ENCODE measurements around the gene ZNF346.

ZNF346 gene

DNA sequence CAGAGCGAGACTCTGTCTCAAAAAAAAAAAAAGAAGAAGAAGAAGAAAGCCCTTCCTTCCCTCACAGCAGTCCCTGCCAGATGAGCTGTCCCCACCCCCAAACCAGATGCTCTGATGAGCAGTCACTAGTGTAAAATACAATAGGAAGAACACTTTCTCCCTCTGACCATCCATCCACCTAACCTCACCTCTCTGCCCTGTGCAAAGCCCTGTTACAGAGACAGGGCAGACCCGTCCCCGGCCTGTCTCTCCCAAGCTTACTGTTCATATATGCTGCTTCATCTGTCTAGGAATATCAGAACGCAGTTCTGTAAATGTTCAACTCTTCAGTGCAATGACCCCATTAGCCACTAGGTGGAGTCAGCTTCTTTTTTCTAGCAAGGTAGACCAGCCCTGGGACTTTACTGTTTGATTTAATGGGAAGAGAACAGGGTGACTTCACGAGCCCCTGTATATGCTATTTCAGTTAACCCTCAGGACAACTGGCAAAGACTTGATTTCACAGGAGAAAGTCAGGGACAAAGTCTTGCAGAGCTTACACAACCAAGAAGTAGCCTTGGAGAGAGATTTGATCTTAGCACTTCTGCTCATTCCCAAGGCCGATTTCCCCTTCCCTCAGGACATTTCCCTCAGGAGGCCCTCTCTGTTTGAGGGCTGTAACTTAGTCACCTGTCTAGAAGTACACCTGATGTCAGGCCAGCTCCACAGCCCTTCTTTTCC is 49.3 kb downstream of the ZNF346 start:
- peak; percentile 64 to 79 for ATAC-seq

DNA sequence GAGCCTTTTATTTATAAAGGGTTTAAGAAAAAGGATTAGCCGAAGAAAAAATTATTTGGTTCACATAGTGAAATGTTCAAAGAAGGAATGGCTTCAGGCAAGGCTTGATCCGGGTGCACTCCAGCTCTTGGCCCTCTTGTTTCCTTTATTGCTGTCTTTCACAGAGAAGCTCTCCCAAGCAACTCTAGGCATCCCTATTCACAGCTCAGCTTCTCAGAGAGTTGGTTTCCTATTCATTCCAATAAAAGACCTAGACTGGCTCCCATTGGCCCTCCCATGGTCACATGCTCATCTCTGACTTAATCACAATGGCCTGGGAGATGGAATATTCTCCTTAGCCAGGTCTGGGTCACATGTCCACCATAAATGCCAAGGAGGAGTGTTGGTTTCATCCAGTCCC is 54.8 kb downstream of the ZNF346 start:
- no peak for ATAC-seq

DNA sequence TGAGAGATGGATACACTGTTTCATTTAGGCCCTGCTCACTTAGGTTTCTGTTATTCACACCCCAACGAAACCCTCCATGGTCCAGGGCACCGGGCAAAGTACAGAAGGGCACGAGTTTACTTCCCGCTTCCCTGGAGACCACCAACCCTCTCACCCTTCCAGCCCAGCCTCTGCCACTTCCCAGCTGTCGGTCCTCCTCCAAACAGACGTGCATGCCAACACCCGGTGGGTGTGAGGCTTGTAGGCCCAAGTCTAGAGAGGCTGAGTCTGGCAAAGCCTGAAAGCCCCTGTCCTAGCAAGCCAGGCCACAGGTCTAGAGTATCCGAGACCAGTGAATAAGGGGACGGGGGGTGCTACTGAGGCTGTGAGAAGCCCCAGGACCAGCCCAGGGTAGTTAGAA is 57.1 kb downstream of the ZNF346 start:
- ATAC-seq: no peak

DNA sequence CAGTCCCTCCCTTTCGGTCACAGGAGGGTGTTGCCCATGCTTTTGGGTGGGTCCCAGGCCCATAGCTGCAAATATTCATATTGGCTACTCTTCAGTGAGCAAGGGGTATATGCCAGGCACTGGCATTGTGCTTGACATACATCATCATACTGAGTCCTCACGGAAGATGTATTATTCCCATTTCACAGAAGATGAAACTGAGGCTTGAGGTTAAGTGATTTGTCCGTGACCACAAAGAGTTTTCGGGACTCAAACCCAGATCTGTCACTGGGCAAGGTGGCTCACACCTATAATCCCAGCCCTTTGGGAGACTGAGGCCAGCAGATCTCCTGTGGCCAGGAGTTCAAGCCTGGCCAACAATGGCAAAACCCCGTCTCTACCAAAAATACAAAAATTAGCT is 57.8 kb downstream of the ZNF346 start:
- ATAC-seq: no peak

DNA sequence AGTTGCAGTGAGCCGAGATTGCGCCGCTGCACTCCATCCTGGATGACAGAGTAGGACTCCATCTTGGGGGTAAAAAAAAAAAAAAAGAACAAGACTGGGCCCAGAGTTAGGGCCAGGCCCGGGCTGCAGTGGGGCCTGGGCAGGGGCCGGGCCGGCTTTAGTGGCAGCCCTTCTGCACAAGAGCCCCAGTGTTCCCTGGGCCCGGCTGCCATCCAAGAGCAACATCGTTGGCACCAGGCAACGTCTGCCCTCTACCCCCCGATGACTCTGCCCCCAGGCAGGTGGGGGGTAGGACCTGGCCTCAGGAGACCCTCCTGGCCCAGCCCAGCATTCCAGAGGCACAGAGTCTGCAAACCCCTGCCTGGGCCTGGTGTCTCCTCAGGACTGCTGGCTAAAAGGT is 59.4 kb downstream of the ZNF346 start:
- no peak for ATAC-seq

DNA sequence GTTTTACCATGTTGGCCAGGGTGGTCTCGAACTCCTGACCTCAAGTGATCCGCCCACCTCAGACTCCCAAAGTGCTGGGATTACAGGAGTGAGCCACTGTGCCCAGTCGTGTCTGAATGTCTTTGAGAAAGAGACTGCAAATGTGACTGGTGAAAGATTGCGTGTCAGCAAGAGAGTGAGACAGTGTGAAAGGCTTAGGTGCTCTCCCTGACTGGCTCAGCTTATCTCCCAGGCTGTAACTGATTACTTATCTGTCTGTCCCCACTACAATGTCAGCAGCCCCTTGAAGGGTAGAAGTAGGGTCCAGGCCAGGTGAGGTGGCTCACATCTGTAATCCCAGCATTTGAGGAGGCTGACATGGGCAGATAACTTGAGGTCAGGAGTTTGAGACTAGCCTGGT is 60.9 kb downstream of the ZNF346 start:
- ATAC-seq: no peak

DNA sequence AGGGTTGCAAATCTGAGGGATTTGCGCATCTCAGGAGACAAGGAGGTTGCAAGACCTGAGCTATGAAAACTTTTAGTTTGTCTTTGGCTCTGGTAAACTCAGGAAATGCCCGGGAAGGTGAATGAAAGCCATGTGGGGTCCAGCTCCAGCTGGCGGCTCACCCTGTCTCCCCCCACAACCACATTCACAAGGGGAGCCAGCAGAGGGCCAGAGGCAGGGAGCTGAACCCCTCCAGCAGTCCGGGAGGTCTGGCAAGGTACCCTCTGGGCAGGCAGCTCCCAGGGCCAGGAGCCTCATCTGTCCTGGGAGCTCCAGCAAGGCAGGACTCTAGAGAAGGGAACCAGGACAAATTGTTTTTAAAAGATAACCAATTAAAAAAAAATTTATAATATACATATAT is 61.7 kb downstream of the ZNF346 start:
- no peak for ATAC-seq

DNA sequence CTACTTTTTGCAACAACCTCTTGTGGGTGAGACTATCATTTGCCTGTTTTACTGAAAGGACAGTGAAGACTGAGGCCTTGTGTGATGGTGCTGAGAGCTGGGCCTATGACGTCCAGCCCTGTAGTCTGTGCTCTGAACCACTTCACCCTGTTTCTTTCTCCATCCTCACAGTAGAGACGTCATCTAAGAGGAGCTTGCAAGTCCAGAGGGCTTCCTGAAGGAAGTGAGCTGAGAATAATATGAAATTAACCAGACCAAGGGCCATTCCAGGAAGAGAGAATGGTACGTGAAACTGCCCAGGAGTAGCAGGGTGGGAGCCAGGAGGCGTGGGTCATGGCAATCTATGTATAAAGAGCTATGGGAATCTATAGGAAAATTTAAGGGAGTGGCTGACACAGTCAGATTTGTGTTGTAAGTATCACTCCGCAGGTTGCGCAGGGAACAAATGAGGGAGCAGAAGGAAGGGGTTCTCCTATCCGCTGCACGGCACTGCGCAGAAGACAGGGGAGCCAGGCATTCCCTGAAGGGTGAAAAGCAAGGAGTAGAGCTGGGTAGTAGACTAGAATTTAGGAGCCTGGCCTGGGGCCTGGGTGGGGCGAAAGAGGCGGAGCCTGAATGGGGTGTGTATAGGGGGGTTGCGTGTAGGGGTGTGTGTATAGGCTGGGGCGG is 63.6 kb downstream of the ZNF346 start:
- no peak for ATAC-seq

DNA sequence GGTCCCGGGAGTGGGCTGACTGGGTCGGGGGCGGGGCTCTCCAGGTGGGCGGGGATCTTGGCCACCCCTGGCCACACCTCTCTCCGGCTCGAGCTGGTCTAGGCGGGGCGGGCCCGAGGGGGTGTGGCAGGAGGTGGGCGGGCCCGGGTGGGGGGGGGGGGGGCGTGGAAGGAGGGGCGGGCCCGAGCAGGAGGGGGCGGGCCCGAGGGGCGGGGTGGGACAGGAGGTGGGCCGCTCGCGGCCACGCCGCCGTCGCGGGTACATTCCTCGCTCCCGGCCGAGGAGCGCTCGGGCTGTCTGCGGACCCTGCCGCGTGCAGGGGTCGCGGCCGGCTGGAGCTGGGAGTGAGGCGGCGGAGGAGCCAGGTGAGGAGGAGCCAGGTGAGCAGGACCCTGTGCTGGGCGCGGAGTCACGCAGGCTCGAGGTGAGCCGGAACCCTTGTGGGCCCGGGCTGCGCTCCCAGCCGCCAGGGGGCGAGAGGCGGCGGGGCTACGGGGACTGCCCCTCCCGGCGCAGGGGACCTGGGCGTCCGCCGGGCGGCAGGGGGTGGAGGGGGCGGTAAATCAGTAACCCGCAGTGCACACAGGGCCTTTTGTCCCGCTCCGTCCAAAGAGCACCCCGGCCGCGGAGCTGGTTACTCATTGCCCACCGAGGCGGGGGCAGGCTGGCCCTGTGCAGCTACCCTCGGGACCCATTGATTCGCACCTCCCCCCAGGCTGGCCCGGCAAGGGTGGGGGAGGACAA is 64.3 kb downstream of the ZNF346 start, which contains the start of gene FGFR4:
TSS of gene FGFR4 (plus strand) at position 262 of the 744 bp plus-strand sequence. CDS start 2,688 bp downstream, outside the sequence.
- ATAC-seq: peak; percentile 77 to 81

DNA sequence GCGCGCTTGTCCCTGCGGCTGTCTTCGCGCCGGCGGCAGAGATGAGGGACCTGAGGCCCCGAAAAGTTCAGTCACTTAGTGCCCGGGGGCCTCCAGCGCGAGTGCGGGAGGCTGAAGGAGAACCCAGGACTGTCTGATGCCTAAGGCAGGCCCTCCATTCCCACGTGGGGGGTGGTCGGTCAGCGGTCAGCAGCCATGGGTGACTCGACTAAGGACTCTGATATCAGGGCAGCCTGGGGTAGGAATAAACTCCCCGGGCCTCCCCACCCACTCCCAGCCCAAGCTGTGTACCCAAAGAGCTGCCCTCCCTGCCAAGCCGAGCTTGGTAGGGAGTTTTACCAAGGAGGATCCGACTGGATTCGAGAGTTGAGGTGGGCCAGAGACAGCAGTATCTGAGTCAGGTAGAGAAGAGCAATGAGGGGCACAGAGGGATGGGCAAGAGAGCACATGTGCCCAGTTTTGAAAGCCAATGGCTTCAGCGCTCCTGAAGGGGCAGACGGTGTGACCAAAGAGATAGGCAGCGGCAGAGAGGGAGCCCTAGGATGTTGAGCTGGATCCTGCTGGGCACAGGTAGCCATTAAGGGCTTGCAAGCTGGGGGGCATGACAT is 65.0 kb downstream of the ZNF346 start:
- no peak for ATAC-seq

DNA sequence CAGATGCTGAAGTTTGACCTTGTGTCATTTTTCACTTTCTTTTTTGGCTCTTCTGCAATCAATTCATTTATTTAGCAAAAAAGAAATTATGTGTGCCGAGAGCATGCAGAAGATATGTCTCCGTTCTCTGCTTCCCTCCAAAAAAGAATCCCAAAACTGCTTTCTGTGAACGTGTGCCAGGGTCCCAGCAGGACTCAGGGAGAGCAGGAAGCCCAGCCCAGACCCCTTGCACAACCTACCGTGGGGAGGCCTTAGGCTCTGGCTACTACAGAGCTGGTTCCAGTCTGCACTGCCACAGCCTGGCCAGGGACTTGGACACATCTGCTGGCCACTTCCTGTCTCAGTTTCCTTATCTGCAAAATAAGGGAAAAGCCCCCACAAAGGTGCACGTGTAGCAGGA is 66.6 kb downstream of the ZNF346 start:
- ATAC-seq: no peak

DNA sequence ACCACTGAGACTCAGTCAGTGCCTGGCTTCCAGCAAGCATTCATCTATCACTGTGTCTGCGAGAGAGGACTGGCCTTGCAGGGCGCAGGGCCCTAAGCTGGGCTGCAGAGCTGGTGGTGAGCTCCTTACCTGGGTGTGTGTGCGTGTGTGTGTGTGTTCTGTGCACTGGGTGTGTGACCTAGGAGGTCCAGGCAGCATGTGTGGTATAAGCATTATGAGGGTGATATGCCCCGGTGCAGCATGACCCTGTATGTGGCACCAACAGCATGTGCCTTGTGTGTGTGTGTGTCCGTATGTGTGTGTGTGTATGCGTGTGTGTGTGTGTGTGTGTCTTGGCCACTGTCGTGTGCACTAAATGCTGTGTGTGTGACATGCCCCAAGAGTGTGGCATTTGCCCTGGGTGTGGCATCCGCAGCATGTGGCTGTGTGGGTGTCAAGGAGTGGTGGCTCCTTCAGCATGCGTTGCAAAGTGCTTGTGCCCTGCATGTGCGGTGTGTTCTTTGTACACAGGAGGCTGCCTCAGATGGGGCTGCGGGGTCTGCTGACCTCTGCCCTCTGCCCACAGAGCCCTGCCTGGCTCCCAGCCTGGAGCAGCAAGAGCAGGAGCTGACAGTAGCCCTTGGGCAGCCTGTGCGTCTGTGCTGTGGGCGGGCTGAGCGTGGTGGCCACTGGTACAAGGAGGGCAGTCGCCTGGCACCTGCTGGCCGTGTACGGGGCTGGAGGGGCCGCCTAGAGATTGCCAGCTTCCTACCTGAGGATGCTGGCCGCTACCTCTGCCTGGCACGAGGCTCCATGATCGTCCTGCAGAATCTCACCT is 67.5 kb downstream of the ZNF346 start:
- no peak for ATAC-seq

DNA sequence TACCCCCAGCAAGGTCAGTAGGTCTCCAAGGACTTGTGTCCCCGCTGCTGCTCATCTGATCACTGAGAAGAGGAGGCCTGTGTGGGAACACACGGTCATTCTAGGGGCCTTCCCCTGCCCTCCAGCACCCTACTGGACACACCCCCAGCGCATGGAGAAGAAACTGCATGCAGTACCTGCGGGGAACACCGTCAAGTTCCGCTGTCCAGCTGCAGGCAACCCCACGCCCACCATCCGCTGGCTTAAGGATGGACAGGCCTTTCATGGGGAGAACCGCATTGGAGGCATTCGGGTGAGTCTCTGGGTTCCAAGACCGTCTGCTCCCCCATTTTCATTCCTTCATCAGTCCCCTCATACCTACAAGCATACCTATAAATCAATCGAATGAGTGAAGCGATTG is 68.3 kb downstream of the ZNF346 start:
- ATAC-seq: no peak

DNA sequence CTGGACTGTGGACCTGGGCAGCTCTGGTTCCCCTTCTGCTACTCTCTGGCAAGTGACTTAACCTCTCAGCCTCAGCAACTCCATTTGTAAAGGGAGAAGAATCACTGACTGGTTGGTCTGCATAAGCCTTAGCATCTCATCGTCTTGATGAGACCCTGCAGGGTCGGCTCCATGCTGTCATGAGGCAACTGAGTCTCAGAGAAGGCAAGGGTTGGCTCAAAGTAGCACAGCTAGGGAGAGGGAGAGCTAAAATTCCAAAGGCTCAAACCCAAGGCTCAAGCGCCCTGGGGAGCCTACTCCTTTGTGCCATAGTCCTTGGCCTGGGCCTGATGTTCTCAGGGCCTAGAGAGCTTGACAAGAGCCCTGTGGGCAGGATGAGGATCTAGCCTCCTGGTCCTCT is 68.7 kb downstream of the ZNF346 start:
- no peak for ATAC-seq

DNA sequence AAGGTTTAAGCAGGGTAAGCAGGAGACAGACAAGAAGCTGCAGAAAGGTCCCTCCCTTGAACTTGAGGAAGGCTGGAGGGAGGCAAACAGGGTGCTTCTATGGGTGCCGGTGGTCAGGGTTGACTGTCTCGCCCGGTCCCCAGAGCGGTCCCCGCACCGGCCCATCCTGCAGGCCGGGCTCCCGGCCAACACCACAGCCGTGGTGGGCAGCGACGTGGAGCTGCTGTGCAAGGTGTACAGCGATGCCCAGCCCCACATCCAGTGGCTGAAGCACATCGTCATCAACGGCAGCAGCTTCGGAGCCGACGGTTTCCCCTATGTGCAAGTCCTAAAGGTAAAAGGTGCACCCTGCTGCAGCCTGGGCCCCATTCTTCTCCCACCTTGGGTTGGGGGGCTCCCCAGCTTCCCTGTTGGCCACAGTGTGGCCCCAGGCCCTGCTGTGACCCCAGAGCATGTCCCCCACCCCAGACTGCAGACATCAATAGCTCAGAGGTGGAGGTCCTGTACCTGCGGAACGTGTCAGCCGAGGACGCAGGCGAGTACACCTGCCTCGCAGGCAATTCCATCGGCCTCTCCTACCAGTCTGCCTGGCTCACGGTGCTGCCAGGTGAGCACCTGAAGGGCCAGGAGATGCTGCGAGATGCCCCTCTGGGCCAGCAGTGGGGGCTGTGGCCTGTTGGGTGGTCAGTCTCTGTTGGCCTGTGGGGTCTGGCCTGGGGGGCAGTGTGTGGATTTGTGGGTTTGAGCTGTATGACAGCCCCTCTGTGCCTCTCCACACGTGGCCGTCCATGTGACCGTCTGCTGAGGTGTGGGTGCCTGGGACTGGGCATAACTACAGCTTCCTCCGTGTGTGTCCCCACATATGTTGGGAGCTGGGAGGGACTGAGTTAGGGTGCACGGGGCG is 69.9 kb downstream of the ZNF346 start:
- no peak for ATAC-seq

DNA sequence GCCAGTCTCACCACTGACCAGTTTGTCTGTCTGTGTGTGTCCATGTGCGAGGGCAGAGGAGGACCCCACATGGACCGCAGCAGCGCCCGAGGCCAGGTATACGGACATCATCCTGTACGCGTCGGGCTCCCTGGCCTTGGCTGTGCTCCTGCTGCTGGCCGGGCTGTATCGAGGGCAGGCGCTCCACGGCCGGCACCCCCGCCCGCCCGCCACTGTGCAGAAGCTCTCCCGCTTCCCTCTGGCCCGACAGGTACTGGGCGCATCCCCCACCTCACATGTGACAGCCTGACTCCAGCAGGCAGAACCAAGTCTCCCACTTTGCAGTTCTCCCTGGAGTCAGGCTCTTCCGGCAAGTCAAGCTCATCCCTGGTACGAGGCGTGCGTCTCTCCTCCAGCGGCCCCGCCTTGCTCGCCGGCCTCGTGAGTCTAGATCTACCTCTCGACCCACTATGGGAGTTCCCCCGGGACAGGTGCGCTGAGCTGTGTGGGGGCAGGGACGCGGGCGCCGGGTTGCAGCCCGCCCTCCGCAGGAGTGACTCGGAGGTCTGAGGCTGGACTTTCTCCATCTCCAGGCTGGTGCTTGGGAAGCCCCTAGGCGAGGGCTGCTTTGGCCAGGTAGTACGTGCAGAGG is 70.7 kb downstream of the ZNF346 start:
- no peak for ATAC-seq

DNA sequence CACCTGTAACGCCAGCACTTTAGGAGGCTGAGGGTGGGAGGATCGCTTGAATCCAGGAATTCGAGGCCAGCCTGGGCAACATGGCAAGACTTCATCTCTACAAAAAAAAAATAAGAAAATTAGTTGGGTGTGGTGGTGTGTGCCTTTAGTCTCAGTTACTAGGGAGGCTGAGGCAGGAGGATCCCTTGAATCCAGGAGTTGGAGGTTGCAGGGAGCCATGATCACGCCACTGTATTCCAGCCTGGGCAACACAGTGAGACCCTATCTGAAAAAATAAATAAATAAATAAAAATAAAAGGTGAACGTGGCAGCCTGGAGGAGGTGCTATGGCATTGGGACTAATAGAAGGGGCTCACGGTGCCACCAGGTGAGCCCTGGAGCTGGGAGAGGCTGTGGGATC is 71.3 kb downstream of the ZNF346 start:
- ATAC-seq: no peak

DNA sequence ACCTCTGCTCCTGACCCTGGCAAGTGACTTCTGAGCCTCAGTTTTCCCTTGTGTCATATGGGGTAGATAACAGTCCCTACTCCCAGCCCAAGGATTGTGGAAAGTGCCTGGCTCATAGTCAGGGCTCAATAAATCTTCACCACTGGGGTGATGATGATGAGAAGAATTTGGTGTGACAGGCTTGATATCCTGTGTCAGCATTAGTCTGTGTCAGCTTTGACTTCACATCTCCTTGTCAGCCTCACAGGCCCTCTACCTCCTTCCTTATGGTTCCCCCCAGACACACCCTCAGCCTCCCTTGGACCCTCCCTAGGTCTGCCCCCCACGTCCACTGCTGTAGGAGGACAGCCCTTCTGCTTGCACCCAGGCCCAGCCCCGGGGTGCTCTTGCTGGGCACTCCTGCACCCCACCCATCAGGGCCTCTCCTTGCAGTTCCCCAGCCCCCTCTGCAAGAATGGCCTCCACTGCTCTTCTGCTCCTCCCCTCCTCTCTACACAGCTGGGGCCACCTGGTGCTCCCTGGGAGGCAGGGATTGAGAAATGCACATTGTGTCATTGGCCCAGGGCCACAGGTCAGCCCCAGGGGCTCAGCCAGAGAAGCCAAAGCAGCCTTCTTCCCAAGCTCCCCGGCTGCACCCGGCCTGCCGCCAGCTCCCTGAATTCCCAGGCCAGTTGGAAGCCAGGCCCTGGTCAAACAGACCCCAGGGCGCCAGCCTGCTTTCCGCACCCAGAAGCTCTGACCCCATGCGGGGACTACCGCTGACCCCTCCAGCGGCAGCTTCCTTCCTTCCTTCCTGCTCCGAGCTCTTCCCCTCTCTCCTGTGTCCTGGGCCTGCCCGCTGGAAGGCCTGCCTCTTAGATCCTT is 72.0 kb downstream of the ZNF346 start:
- no peak for ATAC-seq

DNA sequence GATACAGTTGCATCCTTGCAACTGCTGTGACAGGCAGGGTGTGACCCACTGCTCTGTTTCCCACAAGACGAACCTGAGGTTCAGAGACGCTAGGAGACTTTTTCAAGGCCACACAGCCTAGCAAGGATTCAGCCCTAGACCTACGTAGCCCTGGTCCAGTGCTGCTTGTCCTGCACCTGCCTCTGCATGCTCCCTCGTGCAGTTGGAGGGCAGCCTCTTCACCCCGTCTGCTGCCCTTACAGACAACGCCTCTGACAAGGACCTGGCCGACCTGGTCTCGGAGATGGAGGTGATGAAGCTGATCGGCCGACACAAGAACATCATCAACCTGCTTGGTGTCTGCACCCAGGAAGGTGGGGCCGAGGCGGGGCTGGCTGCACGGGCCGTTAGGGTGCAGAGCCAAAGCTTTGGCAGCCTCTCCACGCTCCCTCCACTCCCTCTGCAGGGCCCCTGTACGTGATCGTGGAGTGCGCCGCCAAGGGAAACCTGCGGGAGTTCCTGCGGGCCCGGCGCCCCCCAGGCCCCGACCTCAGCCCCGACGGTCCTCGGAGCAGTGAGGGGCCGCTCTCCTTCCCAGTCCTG is 72.7 kb downstream of the ZNF346 start:
- ATAC-seq: no peak
